GM12878 (cell line): ENCODE measurements around the gene FBXO15. TPM values are rescaled to one million over a fixed set of nuclear protein-coding genes. Genes with fewer than 3 reads are reported as not detected.

ENCODE experiments used
- ATAC-seq: fragments of 200-7000 bp; cut with Tn5 transposase; 3 replicates; pipeline ENCODE4 v1.9.1; 2020; ENCODE audit warnings: mild to moderate bottlenecking, moderate library complexity
- BruUV-seq: library from RNA; stranded (reverse); fragments of 400-500 nt; replicated peaks from 2 replicates; lab custom pipeline; 2021; lab: Mats Ljungman, UMichigan
- CTCF ChIA-PET: fragments of 300-600 bp; sonication (Branson Sonifier 250); formaldehyde crosslinking; extraction: SDS; loops from one replicate; lab custom pipeline; 2021; ENCODE audit warnings: inconsistent platforms; lab: Yijun Ruan, JAX
- POLR2A ChIA-PET: fragments of 350-600 bp; formaldehyde crosslinking; extraction: SDS; loops from one replicate; lab custom pipeline; 2021; ENCODE audit warnings: inconsistent platforms; lab: Charles Lee
- RAD21 ChIA-PET: fragments of 300-600 bp; sonication (Branson Sonifier 250); formaldehyde crosslinking; loops from one replicate; lab custom pipeline; 2023; ENCODE audit warnings: antibody characterized with exemption; ENCODE audit not compliant: unreplicated experiment; lab: Charles Lee
- SMC1A ChIA-PET: fragments of 300-600 bp; sonication (Branson Sonifier 250); formaldehyde crosslinking; loops from one replicate; lab custom pipeline; 2023; ENCODE audit not compliant: unreplicated experiment, uncharacterized antibody; lab: Charles Lee
- DNase-seq: peaks from one replicate; pipeline ENCODE4 v3.0.0-alpha.2; 2011; ENCODE audit warnings: low read depth, low spot score
- FAIRE-seq: peaks from 3 replicates; lab custom pipeline; 2011; peaks lifted over from hg19 to GRCh38; lab: Jason Lieb, UNC
- H2AFZ ChIP-seq: 2 replicates; pipeline ENCODE4 v1.6.0; 2011; ENCODE audit warnings: low read depth, low read length, control low read depth; ENCODE audit not compliant: control insufficient read depth
- H3K27ac ChIP-seq: 2 replicates; pipeline ENCODE4 v1.5.1; 2011; ENCODE audit warnings: control low read depth; ENCODE audit not compliant: control insufficient read depth, insufficient read depth
- H3K27me3 ChIP-seq, 2 experiments: replicated peaks in 1 of 2; 2 replicates each; pipeline versions ENCODE4 v1.6.0 to v1.6.1; 2011; ENCODE audit warnings: low read length in 1 of 2; ENCODE audit not compliant: control insufficient read depth in 2 of 2, insufficient read depth in 2 of 2
- H3K36me3 ChIP-seq, 2 experiments: 2 replicates each; pipeline ENCODE4 v1.5.1; 2011; ENCODE audit warnings: low read length in 1 of 2; ENCODE audit not compliant: control insufficient read depth in 2 of 2, insufficient read depth in 2 of 2
- H3K4me1 ChIP-seq: 2 replicates; pipeline ENCODE4 v1.6.1; 2011; ENCODE audit warnings: mild to moderate bottlenecking, low read length, moderate library complexity, mixed read lengths; ENCODE audit not compliant: control insufficient read depth, insufficient read depth
- H3K4me2 ChIP-seq: 2 replicates; pipeline ENCODE4 v1.6.0; 2011; ENCODE audit warnings: control low read depth; ENCODE audit not compliant: control insufficient read depth, insufficient read depth
- H3K4me3 ChIP-seq: fragments of 200-600 bp; sonication (generic); 2 replicates; pipeline ENCODE4 v1.5.1; 2016
- H3K79me2 ChIP-seq: 2 replicates; pipeline ENCODE4 v1.6.0; 2011; ENCODE audit warnings: low read length; ENCODE audit not compliant: control insufficient read depth, insufficient read depth
- H3K9ac ChIP-seq: 2 replicates; pipeline ENCODE4 v1.8.0; 2011; ENCODE audit warnings: low read length, control low read depth, mixed read lengths; ENCODE audit not compliant: control insufficient read depth, insufficient read depth
- H3K9me3 ChIP-seq: replicated peaks from 3 replicates; pipeline ENCODE4 v1.5.1; 2011; ENCODE audit warnings: mild to moderate bottlenecking, low read length; ENCODE audit not compliant: control insufficient read depth, insufficient read depth
- H4K20me1 ChIP-seq: 2 replicates; pipeline ENCODE4 v1.6.0; 2011; ENCODE audit not compliant: control insufficient read depth, insufficient read depth
- BCL3 ChIP-seq: IDR thresholded peaks from 2 replicates; pipeline ENCODE4 v1.6.1; 2011; ENCODE audit warnings: borderline replicate concordance, low read depth, mild to moderate bottlenecking, moderate library complexity, low read length; ENCODE audit not compliant: insufficient read depth, poor library complexity, severe bottlenecking
- BCLAF1 ChIP-seq: fragments of 450-650 bp; IDR thresholded peaks from 2 replicates; pipeline ENCODE4 v1.6.1; 2017; ENCODE audit warnings: antibody characterized with exemption, mild to moderate bottlenecking, moderate library complexity
- E2F8 ChIP-seq: fragments of 450-650 bp; IDR thresholded peaks from 2 replicates; pipeline ENCODE4 v1.6.1; 2018; ENCODE audit warnings: mild to moderate bottlenecking, low read depth, moderate library complexity; ENCODE audit not compliant: partially characterized antibody
- GABPA ChIP-seq: IDR thresholded peaks from 2 replicates; pipeline ENCODE4 v1.6.1; 2014; ENCODE audit warnings: antibody characterized with exemption, low read depth, mild to moderate bottlenecking, inconsistent platforms
- LARP7 ChIP-seq: fragments of 450-650 bp; IDR thresholded peaks from 2 replicates; pipeline ENCODE4 v1.6.1; 2017; ENCODE audit warnings: mild to moderate bottlenecking
- MLLT1 ChIP-seq: fragments of 450-650 bp; IDR thresholded peaks from 2 replicates; pipeline ENCODE4 v1.6.1; 2016; ENCODE audit warnings: mild to moderate bottlenecking
- NKRF ChIP-seq: fragments of 450-650 bp; conservative IDR thresholded peaks from 2 replicates; pipeline ENCODE4 v1.6.1; 2017; ENCODE audit warnings: mild to moderate bottlenecking, moderate library complexity
- PAX5 ChIP-seq: IDR thresholded peaks from 2 replicates; pipeline ENCODE4 v1.6.1; 2011; ENCODE audit warnings: low read depth, low read length, borderline replicate concordance
- SIX5 ChIP-seq: IDR thresholded peaks from 2 replicates; pipeline ENCODE4 v1.6.1; 2011; ENCODE audit warnings: mild to moderate bottlenecking, low read depth, low read length, moderate library complexity; ENCODE audit not compliant: severe bottlenecking
- SMAD1 ChIP-seq: fragments of 450-650 bp; IDR thresholded peaks from 2 replicates; pipeline ENCODE4 v1.6.1; 2018; ENCODE audit warnings: mild to moderate bottlenecking, low read depth; ENCODE audit not compliant: partially characterized antibody
- YBX1 ChIP-seq: fragments of 450-650 bp; IDR thresholded peaks from 2 replicates; pipeline ENCODE4 v1.6.1; 2016; ENCODE audit warnings: antibody characterized with exemption
- ZNF207 ChIP-seq: fragments of 450-650 bp; IDR thresholded peaks from 2 replicates; pipeline ENCODE4 v1.6.1; 2014; ENCODE audit warnings: antibody characterized with exemption, mild to moderate bottlenecking, borderline replicate concordance
- ZZZ3 ChIP-seq: IDR thresholded peaks from 2 replicates; pipeline ENCODE4 v1.6.1; 2011; ENCODE audit warnings: low read depth; ENCODE audit not compliant: control insufficient read depth, insufficient read length
- WGBS: methylation state at CpG from one replicate; pipeline ENCODE4 v1.1.6; 2016; ENCODE audit warnings: low lambda C conversion rate; ENCODE audit not compliant: insufficient replicate concordance, insufficient coverage; ENCODE audit errors: missing lambda C conversion rate; 5-methylcytosine and 5-hydroxymethylcytosine counted together
- in situ Hi-C: fragments of 300-500 bp; cut with MboI; formaldehyde crosslinking; loops from 9 replicates; pipeline ENCODE4 v1.14.3; 2018; ENCODE audit warnings: mixed read lengths
- intact Hi-C: fragments of 100-400 bp; cut with micrococcal nuclease; formaldehyde crosslinking; loops from one replicate; pipeline ENCODE4 v1.14.2; 2022; ENCODE audit not compliant: unreplicated experiment
- polyA plus RNA-seq, 11 experiments: library from polyadenylated mRNA; depleted of rRNA in 4 of 11; unstranded in 6 of 11; stranded (reverse) in 5 of 11; fragments of >200 nt; fragmentation: Nextera tagmentation in 4 of 11; fragmentation: Illumina TruSeq in 1 of 11; extraction: Ambion mirVana in 4 of 11; extraction: Trizol in 1 of 11; gene quantifications; 1 replicate in 1 of 11; 2 replicates in 10 of 11; pipeline versions ENCODE4 v1.2.1 to v1.2.3, GENCODE V29; 2011 to 2016; ENCODE audit warnings: inconsistent platforms in 2 of 11, missing spikeins in 2 of 11, low read depth in 1 of 11
- total RNA-seq, 4 experiments: library from RNA; depleted of rRNA in 3 of 4; stranded (reverse); fragments of >200 nt in 3 of 4; fragmentation: Illumina TruSeq in 1 of 4; extraction: Trizol in 1 of 4; gene quantifications; 2 replicates each; pipeline versions ENCODE4 v1.2.1 to v1.2.3, GENCODE V29; 2013 to 2021

FBXO15 gene
- total and polyA plus RNA-seq, 10 of the 15 experiments (the other 5 are each of a cell fraction or from before 2014, with no cell fraction given), result 0.06 to 0.90 (median 0.22) TPM; not detected in 3

- no peaks in the 10 kb centered on the region for H3K79me2 ChIP-seq
- no peaks in the 10 kb centered on the region for H3K27me3 ChIP-seq
- RAD21 ChIA-PET, result no interaction called here
- H3K9ac ChIP-seq, result no peak overlapping the region
- DNase-seq, result no peak
- CTCF ChIA-PET, result interaction anchor here (1.3 to 2.8 kb wide), 2 partner anchors 12 to 13 kb away, joined by 3 to 6 read pairs; no protein-coding TSS in a partner anchor
- SMC1A ChIA-PET, result no interaction called here
- no peak overlapping the region for H2AFZ ChIP-seq
- BruUV-seq, result no TSS peak
- no peak for FAIRE-seq
- intact Hi-C loops, result no loop called here
- 51% methylated on average over 7 of the region's 7 CpGs for WGBS
- in situ Hi-C loops, result no loop called here
- H3K27ac ChIP-seq, result no peak overlapping the region
- no peaks in the 10 kb centered on the region for H3K9me3 ChIP-seq
- H3K4me1 ChIP-seq, result no peaks in the 10 kb centered on the region
- no peak for ATAC-seq
- no peaks in the 10 kb centered on the region for H4K20me1 ChIP-seq
- POLR2A ChIA-PET, result no interaction called here
- no peaks in the 10 kb centered on the region for H3K36me3 ChIP-seq
- H3K4me3 ChIP-seq, result no peak overlapping the region
- H3K4me2 ChIP-seq, result no peak overlapping the region
- TF ChIP-seq ZZZ3, result no peak
- TF ChIP-seq E2F8, result no peak
- no peak for TF ChIP-seq SMAD1
- TF ChIP-seq BCL3, result no peak
- TF ChIP-seq PAX5, result no peak
- TF ChIP-seq YBX1, result no peak
- TF ChIP-seq NKRF, result no peak
- TF ChIP-seq ZNF207, result no peak
- TF ChIP-seq MLLT1, result no peak
- TF ChIP-seq SIX5, result no peak
- no peak for TF ChIP-seq GABPA
- no peak for TF ChIP-seq BCLAF1
- no peak for TF ChIP-seq LARP7
These were observed 18.8 kb upstream of the FBXO15 start for GRCh38 chr18:74166386-74166785.
